ENCODE measurements around the gene GLP1R. TPM values are rescaled to one million over a fixed set of nuclear protein-coding genes. Genes with fewer than 3 reads are reported as not detected.

GLP1R gene
- total and polyA plus RNA-seq, 2 donors (not counting 1 experiment from before 2014, with no cell fraction given): not detected

DNA sequence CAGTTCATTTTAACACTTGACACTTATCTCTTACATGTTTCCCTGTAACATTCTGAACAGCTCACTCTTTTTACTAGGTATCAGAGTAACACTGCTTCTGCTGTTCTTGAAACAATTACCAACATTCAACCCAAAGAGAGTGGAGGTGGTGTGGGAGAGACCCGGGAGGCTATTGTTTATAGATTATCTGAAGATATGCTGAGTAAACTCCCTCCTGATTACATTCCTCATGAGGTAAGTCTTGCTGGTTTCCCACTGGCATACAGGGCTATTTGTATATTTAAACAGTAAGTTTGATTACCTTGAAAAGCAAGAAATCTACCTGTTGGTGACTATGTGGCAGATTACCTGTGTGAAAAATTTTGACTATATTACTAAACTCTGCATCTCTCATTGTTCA, 39.8 kb upstream of the GLP1R start:
- no peaks in the 10 kb centered on the region for H4K20me1 ChIP-seq (ENCODE audit: control insufficient read depth, extremely low read depth, insufficient read depth, low read length)
- H3K4me1 ChIP-seq (ENCODE audit: control insufficient read depth, extremely low read depth, insufficient read depth, low read length): no peaks in the 10 kb centered on the region
- H3K27ac ChIP-seq (ENCODE audit: insufficient read depth, low read length): no peak overlapping the region
- H3K36me3 ChIP-seq (ENCODE audit: control insufficient read depth, insufficient read depth, low read length): no peaks in the 10 kb centered on the region
- no peaks in the 10 kb centered on the region for H3K27me3 ChIP-seq (ENCODE audit: control insufficient read depth, insufficient read depth, low read length)
- H3K9me3 ChIP-seq (ENCODE audit: control insufficient read depth, insufficient read depth, low read depth, low read length): no peaks in the 10 kb centered on the region
- no peak overlapping the region for H3K4me3 ChIP-seq (replicated peaks in 1 of 4; ENCODE audit: control extremely low read depth in 1 of 4, insufficient read depth in 1 of 4, low read depth in 3 of 4, low read length in 4 of 4)
- no peak overlapping the region for H3K4me2 ChIP-seq (ENCODE audit: extremely low read depth, insufficient read depth, low read length)
- no peak overlapping the region for H3K9ac ChIP-seq (ENCODE audit: insufficient read depth, low read length)
- H3K79me2 ChIP-seq (ENCODE audit: control insufficient read depth, insufficient read depth, low read length): no peaks in the 10 kb centered on the region
- no peak for DNase-seq (ENCODE audit: low read depth in 2 of 2)
- TF ChIP-seq, protein P1, sequence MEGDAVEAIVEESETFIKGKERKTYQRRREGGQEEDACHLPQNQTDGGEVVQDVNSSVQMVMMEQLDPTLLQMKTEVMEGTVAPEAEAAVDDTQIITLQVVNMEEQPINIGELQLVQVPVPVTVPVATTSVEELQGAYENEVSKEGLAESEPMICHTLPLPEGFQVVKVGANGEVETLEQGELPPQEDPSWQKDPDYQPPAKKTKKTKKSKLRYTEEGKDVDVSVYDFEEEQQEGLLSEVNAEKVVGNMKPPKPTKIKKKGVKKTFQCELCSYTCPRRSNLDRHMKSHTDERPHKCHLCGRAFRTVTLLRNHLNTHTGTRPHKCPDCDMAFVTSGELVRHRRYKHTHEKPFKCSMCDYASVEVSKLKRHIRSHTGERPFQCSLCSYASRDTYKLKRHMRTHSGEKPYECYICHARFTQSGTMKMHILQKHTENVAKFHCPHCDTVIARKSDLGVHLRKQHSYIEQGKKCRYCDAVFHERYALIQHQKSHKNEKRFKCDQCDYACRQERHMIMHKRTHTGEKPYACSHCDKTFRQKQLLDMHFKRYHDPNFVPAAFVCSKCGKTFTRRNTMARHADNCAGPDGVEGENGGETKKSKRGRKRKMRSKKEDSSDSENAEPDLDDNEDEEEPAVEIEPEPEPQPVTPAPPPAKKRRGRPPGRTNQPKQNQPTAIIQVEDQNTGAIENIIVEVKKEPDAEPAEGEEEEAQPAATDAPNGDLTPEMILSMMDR (conservative IDR thresholded peaks at IDR 0.05 in 1 of 2, IDR thresholded peaks at IDR 0.05 in 1 of 2; ENCODE audit: low read depth in 1 of 2, low read length in 2 of 2): no peak
- no peak for TF ChIP-seq EZH2 (IDR thresholded peaks at IDR 0.05; ENCODE audit: low read length, missing control alignments)
- no peak overlapping the region for H2AFZ ChIP-seq (ENCODE audit: low read length)

DNA sequence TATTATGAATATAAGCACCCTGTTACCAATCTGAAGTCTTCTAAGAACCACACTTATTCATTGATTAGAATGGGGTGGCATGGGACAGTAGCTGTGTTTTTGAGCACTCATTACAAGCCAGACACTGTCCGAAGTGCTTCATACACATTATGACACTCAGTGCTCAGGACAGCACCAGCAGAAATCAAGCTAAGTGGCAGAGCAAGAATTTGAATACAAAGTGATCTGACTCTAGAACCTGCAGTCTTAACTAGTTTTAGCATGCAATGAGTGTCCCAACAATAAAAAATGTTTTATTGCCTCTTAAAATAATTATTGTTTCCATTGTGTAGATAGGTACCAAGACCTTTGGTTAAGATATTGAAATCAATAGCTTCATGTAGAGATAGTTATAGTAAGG, 39.1 kb upstream of the GLP1R start:
- H3K9me3 ChIP-seq (ENCODE audit: control insufficient read depth, insufficient read depth, low read depth, low read length): no peaks in the 10 kb centered on the region
- no peak for DNase-seq (ENCODE audit: low read depth in 2 of 2)
- no peaks in the 10 kb centered on the region for H3K27me3 ChIP-seq (ENCODE audit: control insufficient read depth, insufficient read depth, low read length)
- H3K4me2 ChIP-seq (ENCODE audit: extremely low read depth, insufficient read depth, low read length): no peak overlapping the region
- H3K4me3 ChIP-seq (replicated peaks in 1 of 4; ENCODE audit: control extremely low read depth in 1 of 4, insufficient read depth in 1 of 4, low read depth in 3 of 4, low read length in 4 of 4): no peak overlapping the region
- H2AFZ ChIP-seq (ENCODE audit: low read length): no peak overlapping the region
- H3K27ac ChIP-seq (ENCODE audit: insufficient read depth, low read length): no peak overlapping the region
- no peaks in the 10 kb centered on the region for H3K36me3 ChIP-seq (ENCODE audit: control insufficient read depth, insufficient read depth, low read length)
- no peaks in the 10 kb centered on the region for H3K4me1 ChIP-seq (ENCODE audit: control insufficient read depth, extremely low read depth, insufficient read depth, low read length)
- TF ChIP-seq, protein P1 (conservative IDR thresholded peaks at IDR 0.05 in 1 of 2, IDR thresholded peaks at IDR 0.05 in 1 of 2; ENCODE audit: low read depth in 1 of 2, low read length in 2 of 2): no peak
- no peak for TF ChIP-seq EZH2 (IDR thresholded peaks at IDR 0.05; ENCODE audit: low read length, missing control alignments)
- H3K79me2 ChIP-seq (ENCODE audit: control insufficient read depth, insufficient read depth, low read length): no peaks in the 10 kb centered on the region
- no peaks in the 10 kb centered on the region for H4K20me1 ChIP-seq (ENCODE audit: control insufficient read depth, extremely low read depth, insufficient read depth, low read length)
- H3K9ac ChIP-seq (ENCODE audit: insufficient read depth, low read length): no peak overlapping the region

DNA sequence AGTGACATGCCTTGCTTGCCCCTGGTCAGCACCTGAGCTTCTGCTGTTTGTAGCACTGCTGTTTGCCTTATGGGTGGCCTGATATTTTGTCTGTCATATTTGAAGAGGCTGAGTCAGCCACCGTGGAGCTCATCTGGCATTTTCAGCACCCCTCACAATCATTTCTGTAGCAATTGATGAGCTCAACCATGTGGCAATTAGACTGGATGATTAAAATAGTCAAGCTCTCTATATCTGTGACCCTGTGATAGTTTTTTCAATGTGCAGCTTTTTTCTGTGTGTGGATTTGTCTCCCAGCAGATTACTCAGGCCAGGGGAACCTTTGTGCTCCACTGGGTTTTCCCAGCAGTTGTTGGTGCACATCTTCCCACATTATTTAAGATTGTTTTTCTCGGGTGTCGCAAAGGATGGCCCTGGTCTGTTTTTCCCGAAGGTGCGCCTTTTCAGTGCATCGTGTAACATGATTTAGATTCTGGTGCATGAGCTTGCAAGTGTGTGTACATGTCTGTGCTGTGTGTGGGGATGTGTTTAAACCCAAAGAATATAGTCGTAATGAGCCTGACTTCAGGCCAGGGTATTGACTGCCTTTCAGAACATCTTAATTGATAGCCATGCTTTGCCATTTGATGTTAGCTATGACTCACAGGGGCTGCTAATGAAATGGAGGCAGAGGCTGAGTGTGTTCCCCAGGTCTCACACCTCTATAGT, 31.6 kb upstream of the GLP1R start:
- no peaks in the 10 kb centered on the region for H3K79me2 ChIP-seq (ENCODE audit: control insufficient read depth, insufficient read depth, low read length)
- no peaks in the 10 kb centered on the region for H3K27me3 ChIP-seq (ENCODE audit: control insufficient read depth, insufficient read depth, low read length)
- no peak overlapping the region for H3K9ac ChIP-seq (ENCODE audit: insufficient read depth, low read length)
- no peak overlapping the region for H3K4me2 ChIP-seq (ENCODE audit: extremely low read depth, insufficient read depth, low read length)
- DNase-seq (ENCODE audit: low read depth in 2 of 2): no peak
- H4K20me1 ChIP-seq (ENCODE audit: control insufficient read depth, extremely low read depth, insufficient read depth, low read length): no peaks in the 10 kb centered on the region
- H3K4me3 ChIP-seq (replicated peaks in 1 of 4; ENCODE audit: control extremely low read depth in 1 of 4, insufficient read depth in 1 of 4, low read depth in 3 of 4, low read length in 4 of 4): no peak overlapping the region
- no peak overlapping the region for H3K27ac ChIP-seq (ENCODE audit: insufficient read depth, low read length)
- H3K36me3 ChIP-seq (ENCODE audit: control insufficient read depth, insufficient read depth, low read length): no peaks in the 10 kb centered on the region
- no peaks in the 10 kb centered on the region for H3K9me3 ChIP-seq (ENCODE audit: control insufficient read depth, insufficient read depth, low read depth, low read length)
- TF ChIP-seq EZH2 (IDR thresholded peaks at IDR 0.05; ENCODE audit: low read length, missing control alignments): no peak
- TF ChIP-seq, protein P1 (conservative IDR thresholded peaks at IDR 0.05 in 1 of 2, IDR thresholded peaks at IDR 0.05 in 1 of 2; ENCODE audit: low read depth in 1 of 2, low read length in 2 of 2): no peak
- no peaks in the 10 kb centered on the region for H3K4me1 ChIP-seq (ENCODE audit: control insufficient read depth, extremely low read depth, insufficient read depth, low read length)
- H2AFZ ChIP-seq (ENCODE audit: low read length): no peak overlapping the region

All from fibroblast of lung (primary cell).